Breast epithelium (tissue), 4 donors: ENCODE data around the gene MNT. TPM values are rescaled to one million over a fixed set of nuclear protein-coding genes. Genes with fewer than 3 reads are reported as not detected.

Experiments
- DNase-seq, 2 donors: peaks; one replicate each; pipeline ENCODE4 v3.0.0-alpha.2; 2019; ENCODE audit warnings: low spot score in 2 of 2
- H3K27ac ChIP-seq, 2 donors: fragments of 200-600 bp; sonication (generic) in 1 of 2; one replicate each; pipeline ENCODE4 v1.5.1; 2016 to 2019; ENCODE audit warnings: mild to moderate bottlenecking in 1 of 2
- H3K27me3 ChIP-seq, 2 donors: fragments of 200-600 bp; sonication (generic) in 1 of 2; one replicate each; pipeline versions ENCODE4 v1.5.1 to v1.6.0; 2017 to 2019; ENCODE audit warnings: control low read depth in 1 of 2, mild to moderate bottlenecking in 1 of 2
- H3K36me3 ChIP-seq: fragments of 200-600 bp; one replicate; pipeline ENCODE4 v1.5.1; 2019
- H3K4me1 ChIP-seq, 2 donors: fragments of 200-600 bp; sonication (generic); one replicate each; pipeline ENCODE4 v1.5.1; 2016 to 2019; ENCODE audit warnings: control low read depth in 1 of 2
- H3K4me3 ChIP-seq, 3 donors: fragments of 200-600 bp; sonication (generic); 1 replicate in 2 of 3; 2 replicates in 1 of 3; pipeline ENCODE4 v1.5.1; 2016 to 2019; ENCODE audit warnings: mild to moderate bottlenecking in 3 of 3, moderate library complexity in 2 of 3
- H3K9me3 ChIP-seq, 2 donors: fragments of 200-600 bp; sonication (generic) in 1 of 2; one replicate each; pipeline ENCODE4 v1.5.1; 2016 to 2019; ENCODE audit warnings: control low read depth in 1 of 2
- POLR2A ChIP-seq: fragments of 450-650 bp; IDR thresholded peaks from one replicate; pipeline ENCODE4 v1.6.1; 2016; ENCODE audit warnings: antibody characterized with exemption, mild to moderate bottlenecking, moderate library complexity
- POLR2AphosphoS5 ChIP-seq, 3 donors: sonication (generic); formaldehyde crosslinking; IDR thresholded peaks; one replicate each; pipeline ENCODE4 v1.6.1; 2017; ENCODE audit warnings: antibody characterized with exemption in 3 of 3
- intact Hi-C: fragments of 100-400 bp; cut with DNase I; formaldehyde crosslinking; loops from one replicate; pipeline ENCODE4 v1.15.1; 2023; ENCODE audit warnings: low total_unique reads
- total RNA-seq, 3 donors: library from RNA; depleted of rRNA; stranded (reverse); fragments of >200 nt; gene quantifications; one replicate each; pipeline ENCODE4 v1.1.0, GENCODE V29; 2016
- TF ChIP-seq, protein P1 (sequence below), 3 donors: fragments of 450-650 bp; IDR thresholded peaks; one replicate each; pipeline ENCODE4 v1.5.1; 2016 to 2017; ENCODE audit warnings: antibody characterized with exemption in 3 of 3, mild to moderate bottlenecking in 3 of 3, moderate library complexity in 3 of 3

The MNT gene
- total RNA-seq, 3 donors from 2014 or later: 7.7 to 10.2 (median 8.8) TPM

GRCh38 chr17:2388020-2388682, 12.7 kb downstream of the MNT start:
- Histone ChIP-seq H3K27ac (no peak overlapping the region), H3K9me3 (no peaks in the 10 kb centered on the region), H3K4me3 (no peak overlapping the region), H3K36me3 (peaks cover 7% of the 10 kb centered on the region), H3K4me1 (peaks cover 0 to 22% of the 10 kb centered on the region in 2 donors), H3K27me3 (no peaks in the 10 kb centered on the region)
- TF ChIP-seq POLR2A (no peak), POLR2AphosphoS5 (IDR thresholded peaks at IDR 0.05) (no peak)
- TF ChIP-seq, protein P1, sequence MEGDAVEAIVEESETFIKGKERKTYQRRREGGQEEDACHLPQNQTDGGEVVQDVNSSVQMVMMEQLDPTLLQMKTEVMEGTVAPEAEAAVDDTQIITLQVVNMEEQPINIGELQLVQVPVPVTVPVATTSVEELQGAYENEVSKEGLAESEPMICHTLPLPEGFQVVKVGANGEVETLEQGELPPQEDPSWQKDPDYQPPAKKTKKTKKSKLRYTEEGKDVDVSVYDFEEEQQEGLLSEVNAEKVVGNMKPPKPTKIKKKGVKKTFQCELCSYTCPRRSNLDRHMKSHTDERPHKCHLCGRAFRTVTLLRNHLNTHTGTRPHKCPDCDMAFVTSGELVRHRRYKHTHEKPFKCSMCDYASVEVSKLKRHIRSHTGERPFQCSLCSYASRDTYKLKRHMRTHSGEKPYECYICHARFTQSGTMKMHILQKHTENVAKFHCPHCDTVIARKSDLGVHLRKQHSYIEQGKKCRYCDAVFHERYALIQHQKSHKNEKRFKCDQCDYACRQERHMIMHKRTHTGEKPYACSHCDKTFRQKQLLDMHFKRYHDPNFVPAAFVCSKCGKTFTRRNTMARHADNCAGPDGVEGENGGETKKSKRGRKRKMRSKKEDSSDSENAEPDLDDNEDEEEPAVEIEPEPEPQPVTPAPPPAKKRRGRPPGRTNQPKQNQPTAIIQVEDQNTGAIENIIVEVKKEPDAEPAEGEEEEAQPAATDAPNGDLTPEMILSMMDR (IDR thresholded peaks at IDR 0.05): no peak
- no peak for DNase-seq
- intact Hi-C loops: no loop called here

DNA sequence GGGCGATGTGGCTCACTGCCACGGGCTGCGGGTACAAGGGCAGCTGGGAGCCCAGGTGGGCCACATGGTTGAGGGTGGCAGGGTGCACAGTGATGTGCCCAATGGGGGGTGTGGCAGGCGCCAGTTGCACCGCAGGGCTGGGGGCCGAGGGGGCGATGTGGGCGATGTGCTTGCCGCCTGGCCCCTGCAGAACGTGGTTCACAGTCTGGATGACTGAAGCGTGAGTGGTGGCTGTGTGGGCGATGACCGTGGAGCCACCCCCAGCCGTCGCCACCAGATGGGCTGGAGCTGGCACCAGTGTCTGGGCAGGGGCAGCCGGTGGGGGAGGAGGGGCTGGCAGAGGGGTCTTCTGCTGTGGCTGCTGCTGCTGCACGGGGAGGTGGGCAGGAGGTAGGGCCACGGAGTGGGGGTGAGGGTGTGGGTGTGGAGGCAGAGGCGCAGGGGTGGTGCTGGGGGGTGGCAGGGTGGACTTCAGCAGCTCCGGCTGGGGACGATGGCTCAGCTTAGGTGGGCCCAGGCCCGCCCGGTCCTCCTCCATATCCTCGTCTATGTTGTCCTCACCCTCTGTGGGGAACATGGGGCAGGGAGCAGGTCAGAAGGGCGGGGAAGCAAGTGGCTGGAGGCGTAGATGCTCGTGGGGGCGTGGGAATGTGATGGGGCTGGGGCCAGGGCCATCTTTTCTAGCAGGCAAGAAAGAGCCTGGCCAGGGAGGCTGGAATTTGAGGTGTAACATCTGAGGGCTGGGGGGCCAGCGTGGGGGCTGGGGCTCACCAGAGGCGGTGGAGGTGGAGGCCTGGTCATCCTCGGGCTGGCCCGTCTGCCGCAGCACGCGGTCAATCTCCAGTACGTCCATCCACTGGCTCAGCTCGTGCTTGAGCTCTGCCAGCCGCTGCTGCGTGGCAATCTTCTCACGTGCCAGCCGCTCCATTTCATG, 13.5 kb downstream of the MNT start:
- no peak overlapping the region for H3K4me3 ChIP-seq
- no peak overlapping the region for H3K27ac ChIP-seq
- TF ChIP-seq POLR2A: no peak
- no peak for TF ChIP-seq POLR2AphosphoS5 (IDR thresholded peaks at IDR 0.05)
- TF ChIP-seq, protein P1 (IDR thresholded peaks at IDR 0.05): no peak
- no peak for DNase-seq
- intact Hi-C loops: no loop called here
- peaks cover 7% of the 10 kb centered on the region for H3K36me3 ChIP-seq
- H3K9me3 ChIP-seq: no peaks in the 10 kb centered on the region
- peaks cover 0 to 25% of the 10 kb centered on the region in 2 donors for H3K4me1 ChIP-seq
- no peaks in the 10 kb centered on the region for H3K27me3 ChIP-seq

DNA sequence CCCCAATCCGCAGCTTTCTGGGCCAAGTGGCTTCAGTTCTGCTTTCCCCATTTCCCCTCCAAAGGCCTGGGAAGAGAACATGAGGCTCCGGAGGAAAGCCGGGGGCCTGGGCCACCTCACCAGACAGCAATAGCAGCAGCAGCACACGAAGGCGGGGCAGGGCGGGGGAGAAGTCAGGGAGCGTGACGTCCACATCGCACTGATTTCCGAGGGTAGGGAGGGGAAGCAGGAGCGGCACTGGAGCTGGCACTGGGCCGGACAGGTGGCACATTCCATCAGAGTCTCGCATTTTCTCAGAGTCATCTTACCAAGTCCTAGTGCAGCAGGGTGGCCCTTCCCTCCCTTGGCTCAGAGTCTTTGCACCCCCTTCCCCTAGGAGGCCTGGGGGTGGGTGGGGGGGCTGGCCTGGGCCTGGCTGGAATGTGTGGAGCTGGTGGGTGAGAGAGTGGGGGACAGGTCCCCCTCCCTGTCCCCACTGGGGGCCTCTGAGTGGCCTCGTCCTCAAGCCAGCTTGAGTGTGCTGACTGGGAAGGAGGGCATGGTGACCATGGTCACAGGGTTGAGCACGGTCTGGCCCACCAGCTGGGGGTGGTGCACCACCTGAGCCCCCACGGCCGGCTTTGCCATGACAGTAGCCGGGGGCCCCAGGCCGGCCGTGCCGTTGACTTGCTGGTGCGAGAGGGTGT, 14.3 kb downstream of the MNT start:
- Histone ChIP-seq H3K27ac (peak overlapping the region in 1 of 2 donors; percentile 17), H3K4me1 (peaks cover 0 to 19% of the 10 kb centered on the region in 2 donors), H3K9me3 (no peaks in the 10 kb centered on the region), H3K36me3 (peaks cover 7% of the 10 kb centered on the region), H3K27me3 (no peaks in the 10 kb centered on the region), H3K4me3 (no peak overlapping the region)
- no peak for DNase-seq
- no peak for TF ChIP-seq POLR2AphosphoS5 (IDR thresholded peaks at IDR 0.05)
- no peak for TF ChIP-seq POLR2A
- TF ChIP-seq, protein P1 (IDR thresholded peaks at IDR 0.05): no peak
- intact Hi-C loops: no loop called here

DNA sequence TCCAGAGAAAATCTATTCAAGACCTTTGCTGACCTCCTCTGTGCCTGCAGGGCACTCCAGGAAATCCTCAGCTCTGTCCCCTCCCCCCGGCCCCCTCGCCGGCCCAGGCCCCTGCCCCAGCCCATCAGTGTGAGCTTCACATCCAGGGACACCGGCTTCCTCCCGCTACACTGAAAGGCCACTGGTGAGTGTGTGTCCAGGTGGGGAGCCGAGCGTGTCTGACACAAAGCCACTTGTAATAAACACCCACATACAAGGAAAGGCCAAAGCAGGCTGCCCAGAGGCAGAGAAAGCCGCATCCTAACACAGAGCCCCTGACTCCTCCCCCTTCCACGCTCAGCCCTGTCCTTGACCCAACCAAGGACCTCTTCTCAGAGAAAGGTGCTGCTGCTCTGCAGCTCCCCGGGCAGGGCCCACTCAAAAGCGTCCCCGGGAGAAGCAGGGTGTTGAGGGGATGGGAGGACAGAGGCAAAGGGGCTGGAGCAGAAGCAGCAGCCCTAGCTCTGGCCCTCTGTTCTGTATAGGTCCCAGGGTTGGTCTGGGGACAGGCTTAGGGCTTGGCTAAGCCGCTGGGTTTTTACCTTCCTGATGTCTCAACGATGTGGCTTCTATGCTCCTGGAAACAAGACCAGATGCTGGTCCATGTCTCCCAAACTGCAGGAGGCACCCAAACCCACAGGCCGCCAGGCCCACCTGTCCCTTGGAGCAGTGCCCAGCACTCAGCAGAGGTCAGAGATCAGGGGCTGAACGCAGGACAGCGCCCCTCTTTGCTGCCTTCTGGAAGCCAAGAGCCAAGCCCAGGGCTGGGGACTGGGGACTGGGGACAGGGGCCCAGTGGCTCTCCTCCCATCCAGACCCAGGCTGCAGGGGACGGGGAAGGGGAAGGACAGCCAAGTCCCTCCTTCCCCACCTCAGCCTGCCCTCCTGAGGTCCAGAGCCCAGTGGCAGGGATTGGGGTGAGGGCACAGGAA, 15.3 kb downstream of the MNT start:
- Histone ChIP-seq H3K4me3 (no peak overlapping the region), H3K9me3 (no peaks in the 10 kb centered on the region), H3K27me3 (no peaks in the 10 kb centered on the region), H3K27ac (peak overlapping the region in 1 of 2 donors; percentile 17), H3K36me3 (peaks cover 7% of the 10 kb centered on the region), H3K4me1 (peaks cover 0 to 9% of the 10 kb centered on the region in 2 donors)
- DNase-seq: no peak
- TF ChIP-seq, protein P1 (IDR thresholded peaks at IDR 0.05): no peak
- TF ChIP-seq POLR2AphosphoS5 (IDR thresholded peaks at IDR 0.05): no peak
- TF ChIP-seq POLR2A: no peak
- intact Hi-C loops: no loop called here
